ENCODE data around the gene PTPN7.
"Not testable (repeated sequence)": the region's sequence is repeated elsewhere in the genome, so short reads cannot be mapped to it uniquely, and the experiment has no call there.

Gene PTPN7

DNA sequence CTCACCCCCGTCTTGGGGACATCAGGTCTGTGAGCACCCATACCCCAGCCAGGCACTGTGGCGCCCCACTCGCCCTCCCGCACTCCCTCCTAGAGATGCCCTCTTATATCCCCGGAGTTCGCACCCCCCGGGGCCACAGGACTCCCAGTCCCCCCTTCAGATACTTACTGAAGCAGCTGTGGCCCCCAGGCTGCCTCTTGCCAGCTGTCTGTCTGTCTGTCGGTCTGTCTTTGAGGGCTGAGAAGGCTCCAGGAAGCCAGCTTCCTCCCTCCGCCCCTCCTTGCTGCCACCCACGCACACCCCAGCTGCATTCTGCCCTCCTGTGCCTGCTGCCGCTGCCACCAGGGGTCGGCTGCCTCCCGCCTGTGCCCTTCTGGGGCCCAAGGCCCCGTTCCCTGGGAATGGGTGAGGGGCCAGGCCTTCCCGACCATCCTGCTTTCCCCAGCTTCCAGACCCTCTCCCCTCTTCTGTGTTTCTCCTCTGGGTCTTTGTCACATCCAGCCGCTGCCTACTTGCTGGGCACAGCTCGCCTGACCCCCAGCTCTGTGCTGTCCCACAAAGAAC is at the start of gene PTPN7:
Gene PTPN7 (minus strand): TSS at position 226 of the 564 bp plus-strand sequence. CDS start 1,200 bp downstream, outside the sequence.
- DNase-seq = peak; percentile 82

DNA sequence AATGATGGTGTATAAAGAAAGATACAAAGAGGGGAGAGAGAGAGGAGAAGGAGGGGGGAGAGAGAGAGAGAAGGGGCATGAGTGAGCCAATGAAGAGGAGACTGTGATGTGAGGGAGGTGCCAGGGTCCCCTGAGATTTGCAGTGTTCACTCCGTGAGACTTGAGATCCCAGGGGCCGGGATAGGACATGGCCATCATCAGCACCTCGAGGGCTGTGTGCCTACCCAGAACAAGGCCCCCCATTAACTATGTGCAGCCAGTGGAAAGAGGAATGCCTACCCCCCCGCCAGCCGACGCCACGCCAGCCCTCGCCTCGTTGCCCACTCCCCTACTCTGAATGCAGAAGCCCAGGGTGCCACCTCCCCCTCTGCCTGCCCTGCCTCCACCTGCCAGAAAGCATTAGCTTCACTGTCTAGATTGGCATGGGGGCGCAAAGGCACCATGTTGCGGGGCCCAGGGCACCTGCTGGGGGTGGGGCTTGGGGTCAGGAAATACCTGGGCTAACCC is 48.0 kb upstream of the PTPN7 start:
- DNase-seq = no peak

DNA sequence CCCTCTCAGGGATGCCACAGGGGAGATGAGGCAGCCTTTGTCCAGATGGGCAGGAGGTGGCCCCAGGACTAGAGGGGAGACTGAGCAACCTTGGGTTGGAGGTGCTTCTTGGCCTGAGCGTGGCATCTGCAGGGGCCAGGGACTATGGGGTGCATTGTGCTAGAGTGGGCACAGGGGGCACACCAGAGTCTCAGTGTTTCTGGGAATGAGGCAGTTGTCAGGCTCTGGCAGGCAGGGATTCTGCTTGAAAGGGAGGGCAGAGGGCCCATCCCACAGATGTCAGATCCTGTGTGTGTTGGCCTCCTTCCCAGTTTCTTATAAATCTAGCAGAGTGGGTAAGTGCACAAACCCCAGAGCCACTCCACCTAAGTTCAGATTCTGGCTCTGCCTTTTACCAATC is 46.9 kb upstream of the PTPN7 start:
- no peak for DNase-seq

DNA sequence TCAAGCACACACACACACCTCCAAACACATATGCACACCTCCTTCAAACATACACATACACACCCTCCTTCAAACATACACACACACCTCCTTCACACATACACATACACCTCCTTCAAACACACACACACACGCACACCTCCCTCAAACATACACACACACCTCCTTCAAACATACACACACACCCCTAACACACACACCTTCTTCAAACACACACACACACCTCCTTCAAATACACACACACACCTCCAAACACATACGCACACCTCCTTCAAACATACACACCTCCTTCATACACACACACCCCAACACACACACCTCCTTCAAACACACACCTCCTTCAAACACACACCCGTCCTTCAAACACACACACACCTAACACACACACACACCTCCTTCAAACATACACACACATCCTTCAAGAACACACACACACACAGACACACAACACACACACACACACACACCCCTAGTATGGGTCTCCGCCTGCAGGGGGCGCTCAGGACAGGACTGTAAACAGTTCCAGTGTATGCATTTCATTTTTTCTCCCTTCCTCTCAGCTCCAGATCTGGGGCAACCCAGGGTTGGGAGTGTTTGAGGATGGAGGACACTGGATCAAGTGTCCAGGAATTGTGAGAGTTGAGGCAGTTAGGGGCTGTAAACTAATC is 45.3 kb upstream of the PTPN7 start:
- DNase-seq = no peak

DNA sequence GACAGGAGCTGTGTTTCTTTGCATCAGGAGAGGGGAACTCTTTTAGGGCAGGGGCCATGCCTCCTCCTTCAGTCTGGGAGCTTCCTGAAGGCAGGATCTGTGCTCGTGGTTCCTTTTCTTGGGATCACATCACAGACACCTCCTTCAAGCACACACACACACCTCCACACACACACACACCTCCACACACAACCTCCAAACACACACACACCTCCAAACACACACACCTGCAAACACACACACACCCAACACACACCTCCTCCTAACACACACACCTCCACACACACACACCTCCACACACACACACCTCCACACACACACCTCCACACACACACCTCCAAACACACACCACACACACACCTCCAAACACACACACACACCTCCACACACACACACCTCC is 43.7 kb upstream of the PTPN7 start:
- DNase-seq = no peak

DNA sequence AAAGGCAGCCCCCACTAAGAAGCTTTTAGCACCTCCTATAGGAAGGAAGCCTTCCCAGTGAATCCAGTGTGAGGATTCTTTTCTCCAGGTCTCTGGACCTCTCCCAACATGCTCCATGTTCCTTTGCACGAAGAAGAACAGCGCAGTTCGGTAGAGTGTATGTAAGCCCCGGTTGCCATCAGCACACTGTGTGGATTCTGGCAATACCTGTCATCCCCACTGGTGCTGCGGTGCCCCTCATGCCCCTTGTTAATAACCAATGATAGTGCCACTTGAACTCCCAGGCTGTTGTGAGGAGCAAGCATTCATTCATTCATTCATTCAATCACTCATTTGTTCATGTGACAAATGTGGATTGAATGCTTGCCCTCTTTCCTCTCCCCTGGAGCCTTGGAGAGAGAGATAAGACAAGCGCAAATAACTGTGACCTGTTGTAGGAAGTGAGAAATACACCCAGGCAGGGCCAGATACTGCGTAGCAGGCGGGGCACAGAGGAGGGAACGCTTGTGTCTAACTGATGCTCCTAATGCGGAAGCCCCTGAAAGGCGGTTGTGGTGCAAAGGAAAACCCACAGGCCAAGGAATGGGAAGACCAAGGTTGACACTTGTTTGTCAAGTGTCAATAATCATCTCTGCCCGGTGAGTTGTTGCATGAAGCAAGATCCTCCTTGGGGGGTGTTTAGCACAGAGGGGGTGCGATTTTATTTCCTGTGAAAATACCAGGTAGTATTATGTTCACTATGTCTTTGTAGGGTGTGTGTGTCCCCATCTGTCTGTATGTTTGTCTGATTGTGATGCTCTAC is 43.0 kb upstream of the PTPN7 start:
- peak; percentile 30 for DNase-seq

DNA sequence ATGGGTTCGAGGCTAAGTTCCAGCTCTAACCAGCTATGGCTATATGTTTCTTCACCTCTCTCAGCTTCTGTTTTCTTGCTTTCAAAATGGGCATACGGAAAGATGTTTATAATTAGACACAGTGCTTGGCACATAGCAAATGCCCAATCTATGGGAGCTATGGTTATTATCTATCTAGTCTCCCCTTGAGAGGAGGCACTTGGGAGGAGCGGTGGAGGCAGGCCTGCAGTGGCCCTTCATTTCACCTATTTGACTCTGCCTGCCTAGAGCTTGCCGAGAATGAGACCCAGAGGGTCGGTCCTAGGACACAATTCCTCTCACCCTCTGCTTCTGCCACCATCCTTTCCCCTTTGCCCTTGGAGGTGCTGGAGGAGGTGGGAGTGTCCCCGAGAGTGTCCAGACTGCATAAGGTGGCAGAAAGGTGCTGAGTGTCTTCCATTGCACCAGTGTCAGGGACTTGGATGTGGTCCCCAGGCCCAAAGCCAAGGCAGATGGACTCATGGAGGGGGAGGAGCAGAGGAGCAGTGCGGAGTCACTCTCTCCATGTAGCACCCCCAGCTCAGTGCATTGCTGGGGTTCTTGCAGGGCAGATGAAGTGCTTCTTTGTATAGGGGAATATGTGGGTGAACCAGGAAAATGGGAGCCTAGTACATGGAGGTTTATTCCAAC is 42.2 kb upstream of the PTPN7 start:
- no peak for DNase-seq

DNA sequence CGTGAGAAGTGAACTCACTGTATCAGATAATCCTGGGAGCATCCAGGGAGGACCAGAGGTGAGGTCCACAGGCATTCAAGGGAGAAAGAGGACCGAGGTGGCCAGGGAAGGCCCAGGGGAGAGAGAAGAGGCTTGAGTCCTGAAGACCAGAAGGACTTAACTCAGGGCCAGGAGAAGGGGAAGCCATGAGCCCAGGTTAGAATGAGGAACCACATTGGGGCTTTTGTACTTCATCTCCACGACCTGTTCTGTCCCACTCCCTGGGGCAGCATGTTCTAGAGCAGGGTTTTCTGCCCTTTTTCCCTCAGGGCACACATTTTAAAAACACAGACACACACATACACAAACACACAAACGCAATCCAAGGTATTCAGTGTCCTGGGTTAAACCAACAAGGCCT is 41.6 kb upstream of the PTPN7 start:
- DNase-seq = no peak

DNA sequence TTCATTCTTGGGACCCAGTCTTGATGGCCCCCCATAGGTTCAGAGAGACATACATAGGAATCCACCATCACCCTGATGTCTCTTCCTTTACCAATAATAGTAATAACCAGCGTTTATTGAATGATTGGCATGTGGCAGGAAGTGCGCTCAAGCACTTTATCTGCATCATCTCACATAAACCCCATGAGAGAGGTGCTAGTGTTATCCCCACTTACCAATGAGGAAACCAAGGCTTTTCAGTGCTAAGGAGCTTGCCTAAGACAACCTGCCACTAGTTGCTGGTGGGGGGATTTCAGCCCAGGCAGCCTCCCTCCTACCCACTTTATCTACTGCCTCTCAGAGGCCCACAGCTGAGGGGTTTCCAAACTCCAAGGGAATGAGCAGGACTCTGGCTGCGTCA is 40.9 kb upstream of the PTPN7 start:
- DNase-seq = peak; percentile 42

DNA sequence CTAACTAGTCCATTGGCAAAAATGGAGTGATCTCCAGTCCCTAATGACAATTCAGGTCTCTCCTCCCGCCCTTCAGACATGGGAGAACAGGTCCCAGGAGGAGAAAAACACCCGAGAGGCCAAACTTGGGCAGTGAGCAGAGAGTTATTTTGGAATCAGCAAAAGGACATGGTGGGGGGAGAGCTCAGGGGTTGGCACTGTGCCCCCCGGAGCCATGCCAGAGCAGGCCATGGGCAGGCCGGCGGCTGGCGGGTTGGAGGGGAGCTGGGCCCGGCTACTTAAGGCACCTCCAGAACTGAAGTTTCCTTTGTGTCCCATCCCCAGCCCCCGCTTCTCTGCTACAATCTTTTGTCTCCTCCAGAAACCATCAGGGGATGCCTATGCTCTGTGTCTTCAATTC is 40.3 kb upstream of the PTPN7 start:
- no peak for DNase-seq

DNA sequence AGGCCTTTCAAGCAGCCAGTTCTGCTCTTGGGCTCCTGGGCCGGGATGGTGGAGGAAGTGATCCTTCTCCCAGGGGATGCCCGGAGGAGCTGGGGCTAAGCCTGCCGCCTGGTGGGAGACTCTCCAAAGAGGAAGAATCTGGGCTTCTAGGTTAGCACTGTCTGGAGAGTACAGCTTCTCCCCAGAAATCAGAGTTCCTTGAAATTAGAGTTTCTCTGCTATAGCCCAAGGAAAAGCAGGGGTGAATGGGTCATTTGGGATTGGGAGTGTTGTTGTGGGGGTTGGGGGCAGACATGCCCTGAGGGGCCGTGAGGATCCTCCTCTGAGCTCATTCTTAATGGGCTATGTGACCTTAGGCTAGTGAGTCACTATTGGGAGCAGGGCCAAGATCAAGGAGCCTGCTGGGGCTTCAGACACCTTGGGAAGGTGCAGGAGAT is 39.7 kb upstream of the PTPN7 start:
- DNase-seq = no peak

DNA sequence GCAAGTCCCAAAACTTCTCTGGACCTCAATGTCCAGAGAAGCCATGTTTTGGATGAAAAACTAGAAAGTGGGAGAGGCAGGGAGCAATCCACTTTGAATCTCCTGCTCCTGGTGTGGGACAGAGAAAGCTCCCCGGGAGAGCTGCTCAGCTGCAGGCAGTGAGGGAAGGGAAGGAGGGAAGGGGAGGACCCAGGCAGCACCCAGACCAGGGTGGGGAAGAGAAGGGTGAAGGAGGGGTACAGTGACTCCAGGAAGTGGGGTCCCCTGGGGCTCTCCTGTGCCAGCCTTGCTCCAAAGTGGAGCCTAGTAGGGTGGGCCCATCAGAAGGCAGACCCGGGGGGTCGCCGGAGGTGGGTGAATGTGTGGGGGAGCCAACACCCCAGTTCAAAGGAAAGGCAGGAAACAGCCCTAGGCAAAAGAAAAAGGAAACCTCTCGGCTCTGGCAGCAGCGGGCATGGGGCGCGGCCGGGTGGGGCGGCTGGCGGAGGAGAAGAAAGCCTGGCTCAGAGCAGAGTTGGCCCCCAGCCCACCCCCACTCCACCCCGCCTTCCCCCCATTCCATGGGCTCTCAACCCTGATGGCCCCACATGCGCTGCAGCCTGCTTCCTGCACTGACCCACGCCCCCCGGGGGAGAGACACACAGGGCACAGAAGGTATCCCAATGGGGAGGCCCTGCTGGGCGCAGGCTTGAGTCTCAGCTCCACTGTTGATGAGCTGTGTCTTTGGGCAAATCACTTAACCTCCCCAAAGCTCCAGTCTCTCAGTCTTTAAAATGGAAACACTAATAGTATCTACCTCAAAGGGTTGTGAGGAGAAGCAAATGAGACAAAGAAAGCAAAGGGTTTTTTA is 38.9 kb upstream of the PTPN7 start:
- DNase-seq = no peak

DNA sequence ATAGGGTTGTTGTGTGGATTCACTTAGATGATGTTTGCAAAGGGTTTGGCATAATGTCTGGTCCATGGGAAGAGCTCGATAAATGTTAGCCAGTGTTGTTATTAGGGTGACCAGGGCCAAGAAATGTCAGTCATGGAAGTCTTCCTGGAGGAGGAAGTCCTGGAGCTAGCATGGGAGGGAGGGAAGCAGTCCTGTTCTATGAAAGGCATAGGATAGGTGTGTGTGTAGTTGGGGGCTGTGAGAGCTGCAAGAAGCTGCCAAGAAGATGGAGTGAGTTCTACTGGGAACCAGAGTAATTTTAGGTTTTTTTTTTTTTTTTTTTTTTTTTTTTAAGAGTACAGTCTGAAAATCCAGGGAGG is 37.9 kb upstream of the PTPN7 start:
- no peak for DNase-seq

DNA sequence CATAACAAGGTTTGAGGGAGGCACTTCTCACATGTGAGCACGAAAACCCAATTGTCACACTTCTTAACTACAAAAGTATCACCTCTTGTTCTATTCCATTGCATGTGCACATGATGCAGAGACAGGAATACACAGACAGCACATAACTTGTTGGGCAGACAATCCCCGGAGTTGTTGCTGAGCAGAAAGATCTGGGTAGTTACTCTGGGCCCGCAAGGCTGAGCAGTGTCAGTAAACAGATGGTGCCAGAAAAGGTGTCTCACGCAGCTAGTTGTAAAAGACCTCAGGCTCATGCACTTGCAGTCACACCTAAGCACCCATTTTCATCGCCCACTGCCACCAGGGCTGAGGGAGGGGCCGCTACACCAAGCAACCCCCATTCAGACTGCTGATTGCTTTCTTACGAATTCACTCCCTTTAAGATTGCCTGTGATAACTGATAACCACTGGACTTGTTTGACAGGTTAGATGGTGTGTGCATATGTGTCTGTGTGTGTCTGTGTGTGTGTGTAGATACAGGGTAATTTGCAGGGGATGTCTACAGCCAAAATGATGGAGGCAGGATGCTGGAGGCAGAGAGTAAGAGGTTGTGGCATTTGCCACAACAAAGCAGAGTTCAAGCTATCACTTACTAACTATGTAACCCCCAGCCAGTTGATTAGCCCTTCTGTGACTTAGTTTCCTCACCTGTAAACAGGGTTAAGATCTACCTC is 37.4 kb upstream of the PTPN7 start:
- DNase-seq = peak; percentile 57

DNA sequence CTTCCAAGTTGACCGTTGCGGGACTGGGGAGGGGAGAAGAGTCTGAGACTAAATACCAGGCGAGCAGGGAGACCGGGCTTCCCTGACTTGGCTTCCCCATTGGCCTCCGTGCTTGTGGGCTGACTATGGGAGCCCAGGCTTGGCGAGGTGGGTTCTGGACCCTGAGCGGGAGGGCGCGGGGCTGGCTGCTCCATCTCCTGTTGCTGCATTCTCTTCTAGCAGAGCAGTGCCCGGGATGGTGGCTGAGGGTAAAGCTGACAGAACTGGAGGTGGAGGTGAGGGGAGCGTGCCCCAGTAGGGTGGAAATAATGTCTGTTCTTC is 33.9 kb upstream of the PTPN7 start:
- DNase-seq = no peak

DNA sequence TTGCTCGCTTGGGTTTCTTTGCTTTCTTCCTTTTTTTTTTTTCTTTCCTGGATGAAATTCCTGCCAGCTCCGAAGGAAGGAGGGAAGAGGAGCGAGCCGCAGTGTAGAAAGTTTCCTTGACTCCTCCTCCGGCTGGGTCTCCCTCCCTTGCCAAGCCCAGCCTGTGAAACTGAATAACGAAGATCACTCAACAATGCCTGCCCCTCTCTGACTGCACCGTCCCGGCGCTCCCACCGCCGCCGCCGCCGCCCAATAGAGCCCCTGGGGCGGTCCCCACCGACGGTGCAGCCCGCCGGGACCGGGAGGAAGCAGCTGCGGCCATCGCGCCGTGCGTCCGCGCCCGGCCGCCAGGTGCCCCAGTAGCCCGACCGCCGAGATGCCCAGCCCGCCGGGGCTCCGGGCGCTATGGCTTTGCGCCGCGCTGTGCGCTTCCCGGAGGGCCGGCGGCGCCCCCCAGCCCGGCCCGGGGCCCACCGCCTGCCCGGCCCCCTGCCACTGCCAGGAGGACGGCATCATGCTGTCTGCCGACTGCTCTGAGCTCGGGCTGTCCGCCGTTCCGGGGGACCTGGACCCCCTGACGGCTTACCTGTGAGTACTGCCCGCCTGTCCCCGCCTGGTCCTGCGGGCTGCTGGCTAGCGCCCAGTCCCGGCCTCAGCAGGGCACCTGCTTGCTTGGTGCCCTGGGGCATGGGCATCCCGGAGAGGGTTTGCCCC is 33.4 kb upstream of the PTPN7 start, which contains the start of gene LGR6:
Gene LGR6 (plus strand): TSS at position 186 of the 714 bp plus-strand sequence. CDS start 191 bp downstream, at position 377.
- DNase-seq = no peak

DNA sequence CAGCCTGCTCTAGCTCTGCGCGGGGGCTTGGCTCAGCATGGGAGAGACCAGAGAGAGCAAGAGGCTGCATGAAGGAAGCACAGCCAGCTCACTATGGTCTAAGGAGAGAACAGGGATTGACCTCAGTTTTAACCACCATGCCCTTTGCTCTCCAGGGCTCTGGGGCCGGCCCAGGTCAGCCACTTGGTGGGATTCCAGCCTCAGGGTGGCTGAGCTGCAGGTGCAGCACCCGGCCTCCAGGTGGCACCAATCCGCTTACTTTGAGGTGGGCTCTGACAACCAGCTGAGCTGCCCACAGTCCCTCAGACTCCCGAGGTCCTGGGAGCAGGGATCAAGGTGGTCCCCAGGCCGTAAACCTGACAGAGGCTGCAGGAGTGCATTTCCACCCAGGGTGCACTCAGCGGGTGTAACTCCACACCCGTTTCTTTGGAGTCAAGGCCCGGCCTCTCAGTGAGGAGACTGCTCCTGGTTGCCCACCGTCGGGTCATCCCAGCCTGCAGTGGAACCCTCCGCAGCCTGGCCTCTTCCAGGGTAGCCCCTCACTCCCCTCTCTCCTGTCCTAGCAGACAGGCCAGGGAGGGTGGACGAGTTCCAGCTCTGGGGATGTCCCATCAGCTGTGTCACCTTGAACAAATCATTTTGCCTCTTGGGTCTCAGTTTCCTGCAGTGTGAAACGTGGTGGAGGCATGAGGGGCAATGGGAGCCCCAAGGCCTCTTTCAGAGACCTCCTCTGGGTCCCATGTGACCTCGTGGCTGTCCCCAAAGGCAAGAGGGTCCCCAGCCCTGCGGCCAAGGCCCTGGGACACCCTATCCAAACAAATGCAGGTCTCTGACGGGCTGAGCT is 32.6 kb upstream of the PTPN7 start:
- DNase-seq = peak; percentile 64

DNA sequence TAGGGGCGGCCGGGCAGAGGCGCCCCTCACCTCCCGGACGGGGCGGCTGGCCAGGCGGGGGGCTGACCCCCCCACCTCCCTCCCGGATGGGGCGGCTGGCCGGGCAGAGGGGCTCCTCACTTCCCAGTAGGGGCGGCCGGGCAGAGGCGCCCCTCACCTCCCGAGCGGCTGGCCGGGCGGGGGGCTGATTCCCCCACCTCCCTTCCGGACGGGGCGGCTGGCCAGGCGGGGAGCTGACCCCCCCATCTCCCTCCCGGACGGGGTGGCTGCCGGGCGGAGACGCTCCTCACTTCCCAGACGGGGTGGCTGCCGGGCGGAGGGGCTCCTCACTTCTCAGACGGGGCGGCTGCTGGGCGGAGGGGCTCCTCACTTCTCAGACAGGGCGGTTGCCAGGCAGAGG is 31.0 kb upstream of the PTPN7 start:
- not testable (repeated sequence) for DNase-seq

DNA sequence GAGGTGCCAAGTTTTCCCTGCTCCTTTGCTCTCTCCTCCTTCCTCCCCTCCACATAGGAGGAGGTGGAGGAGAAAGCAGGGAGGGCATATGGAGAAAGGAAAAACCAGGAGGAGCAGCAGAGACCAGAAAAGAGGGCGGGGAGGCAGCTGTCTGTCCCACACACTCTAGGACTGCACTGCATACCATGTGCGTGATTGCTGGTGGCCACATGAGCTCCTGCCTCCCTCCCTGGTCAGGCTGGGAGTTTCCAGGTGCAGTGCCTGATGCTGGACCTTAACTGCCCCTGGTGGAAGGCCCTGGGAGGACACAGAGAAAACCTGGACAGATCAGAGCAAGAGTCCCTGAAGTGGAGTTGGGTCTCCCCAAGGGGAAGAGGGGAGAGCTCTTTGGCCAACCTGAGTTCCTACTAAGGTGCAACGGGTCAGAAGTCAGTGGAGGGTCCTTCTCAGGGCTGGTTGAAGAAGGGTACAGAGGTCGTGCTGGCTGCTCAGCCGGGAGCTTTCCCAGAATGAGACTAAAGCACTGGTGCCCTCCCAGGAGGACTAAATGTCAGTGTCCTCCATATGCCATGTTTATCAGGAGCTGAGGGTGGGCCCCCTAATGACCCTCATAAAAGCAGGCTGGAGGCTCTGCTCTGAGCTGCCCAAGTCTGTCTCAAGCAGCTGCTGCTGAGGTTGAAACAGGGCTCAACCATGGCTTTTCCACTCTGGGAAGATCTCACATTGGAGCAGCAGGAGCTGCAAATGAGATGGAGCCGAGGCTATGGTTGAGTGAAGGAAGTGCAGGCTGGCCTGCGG is 29.7 kb upstream of the PTPN7 start:
- DNase-seq = no peak
